HG02970 (cell line): ENCODE results near the gene CACNA1D.

ENCODE experiments used
- ATAC-seq: cut with Tn5 transposase; IDR thresholded peaks from one replicate; pipeline ENCODE4 v1.9.1; 2021; ENCODE audit warnings: mild to moderate bottlenecking, moderate library complexity, moderate number of reproducible peaks; ENCODE audit not compliant: unreplicated experiment, low FRiP score

CACNA1D gene

DNA sequence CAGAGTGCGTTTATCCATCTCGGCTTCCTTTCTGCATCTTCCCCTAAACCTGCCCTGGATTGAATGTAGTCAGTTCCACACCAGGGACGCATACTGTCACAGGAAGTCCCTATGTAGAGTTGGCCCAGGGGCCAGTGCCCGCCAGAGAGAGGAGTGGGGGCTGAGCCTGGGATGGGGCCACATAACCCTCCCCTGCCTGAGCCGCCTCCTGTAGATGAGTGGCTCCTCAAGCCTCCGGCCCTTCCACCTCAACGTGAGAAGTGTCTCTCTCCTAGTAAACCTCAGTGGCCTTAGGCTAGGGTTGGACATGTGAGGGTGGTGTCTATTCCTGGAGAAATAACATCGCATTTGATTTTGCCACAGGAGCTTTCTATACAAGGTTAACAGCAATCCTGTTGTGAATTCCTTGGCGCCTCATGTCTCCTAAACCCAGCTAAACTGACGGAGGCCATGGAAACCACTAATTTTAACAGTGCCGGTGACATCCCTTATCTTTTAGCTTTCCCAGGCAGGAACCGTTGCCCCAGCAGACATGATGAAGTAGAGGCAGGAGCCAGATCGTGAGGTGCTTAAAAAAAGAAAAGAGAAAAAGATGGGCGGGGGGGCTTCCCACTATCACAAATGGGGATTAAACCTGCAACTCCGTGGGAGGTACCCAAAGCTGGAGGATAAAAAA, 180.7 kb downstream of the CACNA1D start:
- no peak for ATAC-seq

GRCh38 chr3:53675942-53676341, 181.5 kb downstream of the CACNA1D start:
- ATAC-seq, result no peak

DNA sequence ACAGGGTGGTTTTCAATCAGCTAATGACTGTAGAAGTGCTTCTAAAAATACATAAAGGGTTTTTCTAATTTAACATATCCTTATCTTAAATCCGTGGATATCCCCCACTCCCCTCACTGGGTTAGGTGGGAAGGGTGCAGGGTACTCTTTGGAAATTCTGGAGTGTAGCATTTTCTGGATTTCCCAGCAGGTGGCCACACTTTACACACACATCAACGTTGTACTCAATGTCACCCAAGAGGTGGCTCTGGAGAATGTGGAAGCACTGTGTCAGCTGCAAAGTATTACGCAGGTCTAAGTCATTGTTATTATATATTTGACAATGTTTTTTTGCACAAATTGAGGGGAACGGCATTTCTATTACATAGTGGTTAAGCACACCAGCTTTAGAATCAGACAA, 183.0 kb downstream of the CACNA1D start:
- ATAC-seq, result no peak

DNA sequence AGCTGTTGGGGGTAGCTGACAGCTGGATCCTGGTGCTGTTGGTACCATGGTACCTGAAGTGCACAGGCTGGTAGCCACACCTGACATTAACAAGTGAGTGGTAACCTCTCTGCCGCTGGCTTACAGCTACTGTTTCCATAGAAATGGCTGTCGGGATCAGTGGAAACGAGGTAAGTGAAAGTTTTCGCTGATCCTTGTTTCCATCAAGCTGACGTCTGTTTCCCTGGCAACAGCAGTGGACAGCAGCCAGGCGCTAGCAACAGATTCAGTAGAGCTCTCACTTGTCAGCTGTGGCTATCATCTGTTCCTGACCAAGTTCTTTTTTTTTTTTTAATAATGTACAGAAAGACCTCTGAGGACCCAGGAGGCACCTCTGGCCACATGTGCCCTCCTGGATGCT, 185.6 kb downstream of the CACNA1D start:
- ATAC-seq, result no peak

- ATAC-seq, result no peak
These were observed 188.4 kb downstream of the CACNA1D start for GRCh38 chr3:53682807-53683206.

DNA sequence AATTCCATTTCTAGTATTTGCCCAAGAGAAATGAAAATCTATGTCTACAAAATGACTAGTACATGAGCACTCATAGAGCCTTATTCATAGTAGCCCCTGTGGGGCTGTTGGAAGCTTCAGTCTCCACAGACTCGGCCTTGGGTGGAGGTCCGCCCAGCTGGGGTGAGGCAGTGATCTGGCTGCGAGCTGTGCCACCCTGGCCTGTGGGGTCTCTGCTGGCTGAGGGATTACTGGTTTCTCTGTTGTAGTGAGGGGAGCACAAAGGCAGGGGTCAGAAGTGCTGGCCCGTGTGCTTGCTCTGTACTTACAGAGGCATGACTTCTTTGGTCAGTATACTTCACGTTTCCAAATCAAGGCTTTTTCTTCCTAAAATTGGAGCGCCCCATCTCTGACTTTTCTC, 193.7 kb downstream of the CACNA1D start:
- ATAC-seq, result no peak

DNA sequence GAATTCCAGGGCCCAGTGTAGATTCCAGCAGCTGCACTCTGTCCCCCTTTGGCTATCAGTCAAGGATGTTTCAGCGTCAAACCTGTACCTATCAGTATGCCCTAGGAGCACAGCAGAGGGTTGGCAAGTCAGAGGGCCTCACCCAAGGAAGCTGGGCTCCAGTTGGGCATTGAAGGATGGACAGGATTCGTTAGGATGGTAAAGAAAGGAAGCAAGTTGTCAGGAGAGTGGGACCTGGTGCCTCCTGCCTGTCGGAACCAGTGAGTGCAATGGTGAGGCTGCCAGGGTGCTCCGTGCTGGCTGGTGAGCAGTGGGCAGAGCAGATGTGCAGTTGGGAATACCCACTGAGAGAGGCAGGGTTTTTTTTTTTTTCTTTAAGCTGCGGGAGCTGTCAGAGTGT, 194.6 kb downstream of the CACNA1D start:
- no peak for ATAC-seq

DNA sequence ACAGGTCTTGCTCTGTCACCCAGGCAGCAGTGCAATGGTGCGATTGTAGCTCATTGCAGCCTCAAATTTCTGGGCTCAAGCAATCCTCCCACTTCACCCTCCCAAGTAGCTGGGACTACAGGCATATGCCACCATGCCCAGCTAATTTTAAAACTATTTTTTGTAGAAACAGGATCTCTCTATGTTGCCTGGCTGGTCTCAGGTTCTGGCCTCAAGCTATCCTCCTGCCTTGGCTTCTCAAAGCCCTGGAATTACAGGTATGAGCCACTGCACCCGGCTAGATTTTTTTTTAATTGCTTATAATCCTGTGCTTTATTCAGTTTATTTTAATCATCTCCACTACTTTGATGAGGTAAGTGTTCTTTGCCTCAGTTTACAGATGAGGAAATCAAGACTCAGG, 195.3 kb downstream of the CACNA1D start:
- no peak for ATAC-seq

DNA sequence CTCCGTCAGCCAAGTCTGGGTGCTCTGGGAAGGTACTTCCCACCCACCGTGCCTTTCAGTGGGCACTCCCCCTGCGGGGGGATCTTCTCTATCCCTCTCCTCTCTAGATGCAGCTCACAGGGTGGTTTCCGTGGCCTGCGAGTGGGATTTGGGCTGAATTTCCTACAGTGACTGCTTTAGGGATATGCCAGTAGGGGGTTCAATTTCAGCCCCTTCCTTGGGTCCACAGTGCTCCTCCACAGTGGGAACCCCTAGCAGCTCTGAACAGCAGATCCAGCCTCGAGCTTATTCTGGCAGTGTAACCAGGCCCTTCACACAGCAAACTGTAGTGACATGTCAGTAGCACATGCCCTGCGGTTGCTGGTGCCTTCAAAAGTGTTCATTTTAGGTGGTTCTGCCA, 196.1 kb downstream of the CACNA1D start:
- ATAC-seq, result no peak

DNA sequence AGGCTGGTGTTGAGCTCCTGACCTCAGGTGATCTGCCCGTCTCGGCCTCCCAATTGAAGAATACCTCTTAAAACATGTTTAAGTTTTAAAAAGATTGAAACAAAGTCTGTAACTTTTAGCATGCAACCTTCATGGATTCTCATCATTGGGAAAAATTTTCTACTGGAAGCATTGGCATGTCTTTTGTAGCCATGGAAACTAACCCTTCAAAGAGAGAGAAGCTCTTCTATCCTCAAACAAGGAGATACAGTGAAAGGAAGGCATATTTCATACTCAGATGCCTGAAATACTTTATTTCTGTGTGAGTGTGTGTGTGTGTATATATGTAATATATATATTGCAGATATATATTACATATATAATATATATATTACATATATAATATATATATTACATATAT, 196.9 kb downstream of the CACNA1D start:
- no peak for ATAC-seq

- ATAC-seq, result no peak
These were observed 197.5 kb downstream of the CACNA1D start for GRCh38 chr3:53691885-53692284.

DNA sequence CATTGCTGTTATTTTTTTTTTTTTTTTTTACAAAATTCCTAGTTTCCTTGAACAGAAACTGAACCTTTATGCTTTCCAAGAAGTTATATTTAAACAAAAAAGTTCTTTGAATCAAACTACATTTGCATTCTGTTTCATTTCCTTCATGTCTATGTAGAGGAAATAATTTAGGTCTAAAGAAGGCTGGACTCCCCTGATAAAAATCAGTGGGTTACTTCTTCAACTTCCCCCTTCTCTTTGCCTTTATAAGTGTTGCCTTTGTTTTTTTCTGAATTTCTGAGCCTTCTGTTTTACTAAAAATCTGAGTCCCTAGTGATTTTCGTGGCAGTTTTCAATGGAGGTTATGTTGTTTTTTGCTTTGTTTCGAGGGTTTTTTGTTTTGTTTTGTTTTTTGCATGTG, 199.0 kb downstream of the CACNA1D start:
- no peak for ATAC-seq

GRCh38 chr3:53694046-53694445, 199.6 kb downstream of the CACNA1D start:
- ATAC-seq, result no peak

DNA sequence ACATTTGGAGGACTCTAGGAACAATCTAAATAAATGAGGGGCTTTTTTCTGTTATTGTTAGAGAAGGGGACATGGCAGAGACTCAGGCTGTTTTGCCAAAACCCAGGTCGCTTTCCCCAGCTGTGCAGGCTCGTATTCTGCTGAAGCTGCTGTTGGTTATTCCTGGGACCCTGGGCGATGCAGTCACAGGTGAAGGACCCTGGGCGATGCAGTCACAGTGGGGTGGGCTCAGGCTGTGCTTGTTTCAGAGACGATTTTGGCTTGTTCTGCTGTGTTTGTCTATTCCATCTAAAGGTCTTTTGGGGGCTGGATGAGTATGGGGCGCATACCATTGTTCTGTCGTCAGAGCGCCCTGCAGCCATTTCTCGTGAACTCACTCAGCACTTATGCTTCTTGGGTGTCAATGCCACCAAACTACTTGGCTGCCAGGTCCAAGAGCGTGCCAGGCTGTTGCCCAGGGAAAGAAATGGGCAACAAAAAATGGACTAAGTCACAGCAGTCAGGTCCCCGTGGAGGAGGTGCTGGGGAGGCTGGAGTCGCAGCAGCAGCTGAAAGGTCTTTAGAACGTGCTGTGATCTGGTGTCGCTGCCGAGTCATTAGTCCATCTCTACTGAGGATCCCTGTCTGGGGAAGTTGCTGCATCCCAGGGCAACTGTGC, 200.4 kb downstream of the CACNA1D start:
- ATAC-seq, result no peak

DNA sequence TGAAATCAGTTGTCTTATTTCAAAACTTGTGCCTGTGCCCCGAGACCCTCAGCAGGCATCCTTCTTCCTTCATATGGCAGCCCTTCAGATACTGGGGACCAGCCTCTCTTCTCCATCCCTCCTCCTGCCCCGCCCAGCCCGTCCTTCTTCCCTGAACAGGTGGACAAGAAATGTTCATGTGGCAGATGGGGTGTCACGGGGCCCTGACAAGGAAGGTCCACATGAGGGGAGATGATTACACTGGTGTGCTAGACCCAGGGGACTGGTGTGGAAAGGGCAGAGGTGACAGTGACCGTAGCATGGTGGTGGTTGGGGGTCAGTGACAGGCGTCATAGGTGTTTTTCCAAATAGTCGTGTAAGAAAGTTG, 200.9 kb downstream of the CACNA1D start:
- ATAC-seq, result no peak

GRCh38 chr3:53696401-53697172, 202.2 kb downstream of the CACNA1D start:
- no peak for ATAC-seq

GRCh38 chr3:53700441-53700840, 206.0 kb downstream of the CACNA1D start:
- ATAC-seq, result no peak

GRCh38 chr3:53702776-53703530, 208.5 kb downstream of the CACNA1D start:
- ATAC-seq, result no peak

DNA sequence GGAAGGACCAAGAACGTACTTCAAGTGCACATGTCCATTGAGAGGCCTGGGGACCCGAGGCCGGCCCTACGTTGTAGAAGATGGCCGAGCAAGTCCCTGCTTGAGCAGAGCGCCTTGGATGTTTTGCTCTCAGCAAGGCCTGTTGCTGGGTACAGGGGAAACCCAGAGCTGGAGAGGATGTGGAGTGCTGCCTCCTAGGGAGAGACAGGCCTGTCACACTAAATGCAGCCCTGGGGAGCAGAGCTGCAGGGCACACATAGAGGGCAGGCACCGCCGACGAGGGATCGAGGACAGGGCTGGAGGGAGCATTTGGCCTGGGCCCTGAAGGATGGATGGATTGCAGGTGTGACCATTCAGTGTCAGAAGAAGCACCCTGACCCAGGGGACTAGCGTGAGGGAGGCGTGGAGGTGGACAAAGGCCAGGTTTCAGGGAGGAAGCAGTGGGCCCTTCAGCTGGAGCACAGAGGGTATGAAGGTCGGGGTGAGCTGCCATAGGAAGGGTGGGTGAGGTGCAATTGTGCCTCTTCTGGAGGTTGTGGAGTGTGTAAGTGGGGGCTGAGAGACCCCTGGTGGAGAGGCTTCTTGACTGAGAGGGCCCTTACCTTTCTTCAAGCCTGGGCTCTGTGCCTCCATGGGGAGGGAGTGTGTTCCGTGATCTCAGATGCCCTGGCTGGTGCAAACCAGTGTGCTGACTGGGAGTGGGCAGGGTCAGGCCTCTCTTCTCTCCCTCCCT, 209.4 kb downstream of the CACNA1D start:
- no peak for ATAC-seq

- ATAC-seq, result no peak
These were observed 209.9 kb downstream of the CACNA1D start for GRCh38 chr3:53704363-53704725.
